ENCODE data around the gene DENR.
"Not testable (repeated sequence)": the region's sequence is repeated elsewhere in the genome, so short reads cannot be mapped to it uniquely, and the experiment has no call there.

DENR gene

GRCh38 chr12:122747224-122748135, 5.1 kb upstream of the DENR start:
- no peak overlapping the region for H3K27ac ChIP-seq
- H3K27me3 ChIP-seq (ENCODE audit: insufficient read depth, low read depth): no peaks in the 10 kb centered on the region
- H3K79me2 ChIP-seq (ENCODE audit: insufficient read depth, low read depth): no peaks in the 10 kb centered on the region
- TF ChIP-seq, protein P1, sequence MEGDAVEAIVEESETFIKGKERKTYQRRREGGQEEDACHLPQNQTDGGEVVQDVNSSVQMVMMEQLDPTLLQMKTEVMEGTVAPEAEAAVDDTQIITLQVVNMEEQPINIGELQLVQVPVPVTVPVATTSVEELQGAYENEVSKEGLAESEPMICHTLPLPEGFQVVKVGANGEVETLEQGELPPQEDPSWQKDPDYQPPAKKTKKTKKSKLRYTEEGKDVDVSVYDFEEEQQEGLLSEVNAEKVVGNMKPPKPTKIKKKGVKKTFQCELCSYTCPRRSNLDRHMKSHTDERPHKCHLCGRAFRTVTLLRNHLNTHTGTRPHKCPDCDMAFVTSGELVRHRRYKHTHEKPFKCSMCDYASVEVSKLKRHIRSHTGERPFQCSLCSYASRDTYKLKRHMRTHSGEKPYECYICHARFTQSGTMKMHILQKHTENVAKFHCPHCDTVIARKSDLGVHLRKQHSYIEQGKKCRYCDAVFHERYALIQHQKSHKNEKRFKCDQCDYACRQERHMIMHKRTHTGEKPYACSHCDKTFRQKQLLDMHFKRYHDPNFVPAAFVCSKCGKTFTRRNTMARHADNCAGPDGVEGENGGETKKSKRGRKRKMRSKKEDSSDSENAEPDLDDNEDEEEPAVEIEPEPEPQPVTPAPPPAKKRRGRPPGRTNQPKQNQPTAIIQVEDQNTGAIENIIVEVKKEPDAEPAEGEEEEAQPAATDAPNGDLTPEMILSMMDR (conservative IDR thresholded peaks at IDR 0.05; ENCODE audit: low read depth, low read length): no peak
- no peaks in the 10 kb centered on the region for H3K36me3 ChIP-seq (ENCODE audit: insufficient read depth)
- no peak overlapping the region for H3K4me2 ChIP-seq
- no peaks in the 10 kb centered on the region for H3K4me1 ChIP-seq (ENCODE audit: low read depth, poor library complexity, severe bottlenecking)
- H4K20me1 ChIP-seq (ENCODE audit: insufficient read depth): no peaks in the 10 kb centered on the region
- H3K4me3 ChIP-seq (IDR thresholded peaks at IDR 0.05; ENCODE audit: insufficient read depth, low read depth, low read length): no peak overlapping the region
- H2AFZ ChIP-seq (ENCODE audit: low read depth): no peak overlapping the region
- no peak overlapping the region for H3K9ac ChIP-seq

DNA sequence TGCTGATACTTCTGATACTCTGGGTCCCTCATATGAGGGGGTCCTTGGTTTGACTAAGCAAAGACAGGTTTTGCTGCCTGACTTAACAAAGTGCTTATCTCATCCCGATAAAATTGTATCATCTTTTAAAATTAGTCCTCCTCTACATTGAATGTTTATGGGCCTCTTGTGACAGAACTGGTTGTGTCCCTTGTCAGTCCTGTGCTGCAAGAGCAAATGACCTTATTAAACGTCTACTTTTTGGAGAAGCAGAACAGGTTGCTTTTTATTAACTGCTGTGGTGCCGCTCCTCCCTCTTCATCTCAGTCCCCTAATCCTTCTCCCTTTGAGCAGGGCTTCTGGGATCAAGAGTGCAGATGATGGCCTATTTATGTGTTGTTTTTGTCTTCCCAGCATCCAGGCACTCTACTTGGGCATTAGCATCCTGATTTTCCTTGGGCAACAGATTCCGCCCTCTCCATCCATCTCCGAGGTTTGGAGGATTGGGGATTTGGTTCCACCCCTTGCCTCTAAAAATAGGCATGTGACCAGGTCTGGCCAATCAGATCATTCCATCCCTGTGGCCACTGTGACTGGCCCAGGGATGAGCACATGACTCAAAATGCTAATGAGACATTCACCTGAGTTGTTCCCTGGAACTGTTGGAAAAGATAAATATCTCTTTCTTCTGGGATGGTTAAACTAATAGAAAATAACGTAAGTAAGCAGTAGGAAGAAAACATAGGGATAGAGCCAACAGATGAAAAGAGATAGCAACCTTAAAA, 2.9 kb upstream of the DENR start:
- H3K36me3 ChIP-seq (ENCODE audit: insufficient read depth): peaks cover 4% of the 10 kb centered on the region; the same call in 1 of the 2 replicates
- peaks cover 16% of the 10 kb centered on the region for H3K79me2 ChIP-seq (ENCODE audit: insufficient read depth, low read depth)
- H3K9ac ChIP-seq: no peak overlapping the region
- no peak overlapping the region for H3K4me3 ChIP-seq (IDR thresholded peaks at IDR 0.05; ENCODE audit: insufficient read depth, low read depth, low read length)
- no peaks in the 10 kb centered on the region for H4K20me1 ChIP-seq (ENCODE audit: insufficient read depth)
- H3K27ac ChIP-seq: no peak overlapping the region
- H3K4me1 ChIP-seq (ENCODE audit: low read depth, poor library complexity, severe bottlenecking): peaks cover 14% of the 10 kb centered on the region
- H3K27me3 ChIP-seq (ENCODE audit: insufficient read depth, low read depth): no peaks in the 10 kb centered on the region
- TF ChIP-seq, protein P1 (conservative IDR thresholded peaks at IDR 0.05; ENCODE audit: low read depth, low read length): no peak
- no peak overlapping the region for H2AFZ ChIP-seq (ENCODE audit: low read depth)
- H3K4me2 ChIP-seq: no peak overlapping the region

- H3K4me2 ChIP-seq; H3K27me3 ChIP-seq (ENCODE audit: insufficient read depth, low read depth); H3K27ac ChIP-seq; H2AFZ ChIP-seq (ENCODE audit: low read depth); H3K9ac ChIP-seq; H3K36me3 ChIP-seq (ENCODE audit: insufficient read depth); H4K20me1 ChIP-seq (ENCODE audit: insufficient read depth); H3K4me3 ChIP-seq (IDR thresholded peaks at IDR 0.05; ENCODE audit: insufficient read depth, low read depth, low read length): not testable (repeated sequence)
- peaks cover 17% of the 10 kb centered on the region for H3K79me2 ChIP-seq (ENCODE audit: insufficient read depth, low read depth)
- H3K4me1 ChIP-seq (ENCODE audit: low read depth, poor library complexity, severe bottlenecking): peaks cover 17% of the 10 kb centered on the region
Observed at GRCh38 chr12:122750781-122751515, 1.7 kb upstream of the DENR start.

GRCh38 chr12:122753319-122753650, 661 bp downstream of the DENR start:
- Histone ChIP-seq H2AFZ (ENCODE audit: low read depth) (peak overlapping the region; percentile 59; the same call in 1 of the 2 replicates), H3K4me3 (IDR thresholded peaks at IDR 0.05; ENCODE audit: insufficient read depth, low read depth, low read length) (no peak overlapping the region), H3K79me2 (ENCODE audit: insufficient read depth, low read depth) (peaks cover 17% of the 10 kb centered on the region), H3K36me3 (ENCODE audit: insufficient read depth) (peaks cover 7% of the 10 kb centered on the region; the same call in 1 of the 2 replicates), H4K20me1 (ENCODE audit: insufficient read depth) (no peaks in the 10 kb centered on the region), H3K27ac (no peak overlapping the region), H3K27me3 (ENCODE audit: insufficient read depth, low read depth) (no peaks in the 10 kb centered on the region), H3K4me2 (peak overlapping the region; percentile 88), H3K4me1 (ENCODE audit: low read depth, poor library complexity, severe bottlenecking) (peaks cover 17% of the 10 kb centered on the region), H3K9ac (peak overlapping the region; percentile 87)
- TF ChIP-seq, protein P1 (conservative IDR thresholded peaks at IDR 0.05; ENCODE audit: low read depth, low read length): no peak
